GM19395 (cell line): ENCODE measurements around the gene NAA15.
"Not testable (repeated sequence)": the region's sequence is repeated elsewhere in the genome, so short reads cannot be mapped to it uniquely, and the experiment has no call there.

Source experiments
- ATAC-seq: cut with Tn5 transposase; IDR thresholded peaks from one replicate; pipeline ENCODE4 v1.9.1; 2021; ENCODE audit warnings: mild to moderate bottlenecking, moderate library complexity; ENCODE audit not compliant: unreplicated experiment

Gene NAA15

DNA sequence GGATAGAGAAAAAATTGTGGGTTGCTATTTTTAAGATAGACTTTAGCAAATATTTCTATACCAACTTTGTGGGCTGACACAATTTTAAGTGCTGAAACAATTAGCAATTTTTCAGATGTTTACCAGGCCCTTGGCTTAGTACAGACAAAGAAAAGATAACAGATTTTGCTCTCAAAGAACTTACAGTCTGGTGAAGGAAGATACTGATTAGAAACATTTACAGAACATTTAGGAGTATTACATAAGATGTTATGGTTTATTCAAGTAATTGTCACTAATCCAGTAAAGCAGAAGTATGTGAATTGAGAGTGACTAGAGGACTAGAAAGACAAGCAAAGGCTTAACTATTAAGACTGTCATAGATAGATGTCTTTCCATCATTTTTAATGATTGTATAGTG, 36.3 kb downstream of the NAA15 start:
- ATAC-seq = no peak

DNA sequence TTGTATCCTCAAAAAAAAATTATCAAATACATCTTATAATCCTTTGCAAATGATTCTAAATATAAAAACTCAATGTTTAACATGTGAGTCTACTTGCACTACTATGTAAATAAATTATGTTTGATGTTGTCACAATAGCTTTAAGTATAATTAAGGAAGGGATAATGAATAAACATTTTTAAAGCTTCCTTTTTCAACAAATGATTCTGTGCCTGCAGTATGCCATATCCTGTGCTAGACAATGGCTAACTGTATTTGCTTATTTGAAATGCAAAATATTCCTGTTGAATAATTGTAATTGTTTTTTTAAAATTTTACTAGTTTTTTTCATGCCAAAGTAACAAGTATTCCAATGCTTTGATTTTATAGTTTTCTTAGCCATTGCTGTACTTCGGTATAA, 60.0 kb downstream of the NAA15 start:
- ATAC-seq = no peak

DNA sequence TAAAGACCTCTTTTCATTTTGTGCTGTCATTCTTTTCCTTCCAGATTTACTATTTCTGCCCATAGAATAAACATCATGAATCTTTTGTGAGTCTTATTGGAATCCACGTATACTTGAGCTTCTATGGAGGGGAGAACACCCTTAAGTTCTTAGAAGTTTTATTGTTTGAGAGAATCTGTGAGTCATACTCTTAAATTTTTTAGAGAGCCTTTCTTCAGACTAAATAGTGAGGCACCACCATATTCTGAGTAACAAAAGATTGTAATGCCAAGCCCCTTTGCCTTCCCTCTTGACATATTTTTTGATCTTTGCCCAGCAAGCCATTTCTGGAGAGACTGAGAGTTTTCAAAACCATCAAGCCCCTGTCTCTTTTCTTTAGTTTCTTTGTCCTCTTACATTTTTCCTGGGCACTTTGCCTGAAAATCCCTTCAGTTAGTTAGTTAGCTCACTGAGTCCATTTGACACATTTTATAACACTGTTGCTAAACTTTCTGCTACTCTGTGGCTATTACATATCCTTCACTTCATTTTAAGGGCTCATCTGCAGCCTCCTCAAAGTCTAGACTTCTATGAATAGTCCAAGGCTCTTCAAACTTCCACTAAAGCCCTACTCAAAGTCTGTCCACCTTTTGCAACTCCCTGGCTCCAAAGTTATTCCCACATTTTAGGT, 66.3 kb downstream of the NAA15 start:
- ATAC-seq = no peak

DNA sequence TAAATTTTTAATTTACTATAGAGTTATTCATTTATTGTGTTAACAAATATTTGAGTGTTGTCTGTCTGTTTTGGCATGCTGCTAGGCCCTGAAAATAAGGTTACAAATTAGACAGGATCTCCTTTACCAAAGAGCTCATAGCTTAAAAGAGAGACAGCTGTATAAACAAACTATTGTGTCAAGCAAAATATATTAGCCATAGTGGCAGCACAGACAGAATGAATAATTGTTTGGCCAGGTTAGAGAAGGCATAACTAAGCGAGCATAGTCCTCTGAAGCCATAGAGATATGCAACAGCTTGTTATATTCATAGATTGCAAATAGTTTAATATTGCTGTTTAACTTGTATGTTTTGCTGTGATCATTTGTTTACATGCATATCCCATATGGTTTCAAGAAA, 67.7 kb downstream of the NAA15 start:
- no peak for ATAC-seq

DNA sequence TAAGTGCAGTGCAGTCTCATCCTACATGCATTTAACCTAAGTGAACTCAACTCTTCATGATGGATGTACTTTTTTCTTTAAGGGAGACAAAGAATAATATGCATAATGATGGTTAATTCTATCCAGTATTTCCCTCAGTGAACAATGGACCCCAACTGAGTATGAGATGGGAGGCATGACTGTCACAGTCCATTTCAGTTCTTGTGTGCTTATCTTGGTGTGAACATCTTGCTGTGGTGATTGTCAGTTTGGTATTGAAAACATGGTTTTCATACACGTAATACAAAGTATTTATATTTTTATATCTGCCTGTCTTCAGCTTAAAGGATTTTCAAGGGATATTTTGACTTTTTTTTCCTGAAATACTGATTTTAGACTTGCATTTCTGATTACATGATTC, 72.9 kb downstream of the NAA15 start:
- ATAC-seq = no peak

DNA sequence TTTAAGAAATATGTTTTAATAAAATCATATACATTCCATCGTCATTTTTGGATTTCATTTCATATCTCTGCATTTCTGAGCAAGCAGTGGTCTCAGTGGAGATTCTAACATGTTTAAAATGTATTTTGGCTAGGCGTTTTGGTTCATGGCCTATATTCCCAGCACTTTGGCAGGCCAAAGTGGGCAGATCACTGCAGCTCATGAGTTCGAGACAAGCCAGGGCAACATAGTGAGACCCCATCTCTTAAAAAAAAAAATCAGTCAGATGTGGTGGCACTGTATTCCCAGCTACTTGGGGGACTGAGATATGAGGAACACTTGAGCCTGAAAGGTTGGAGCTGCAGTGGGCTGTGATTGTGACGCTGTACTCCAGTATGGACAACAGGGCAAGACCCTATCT, 85.1 kb downstream of the NAA15 start:
- ATAC-seq = no peak

DNA sequence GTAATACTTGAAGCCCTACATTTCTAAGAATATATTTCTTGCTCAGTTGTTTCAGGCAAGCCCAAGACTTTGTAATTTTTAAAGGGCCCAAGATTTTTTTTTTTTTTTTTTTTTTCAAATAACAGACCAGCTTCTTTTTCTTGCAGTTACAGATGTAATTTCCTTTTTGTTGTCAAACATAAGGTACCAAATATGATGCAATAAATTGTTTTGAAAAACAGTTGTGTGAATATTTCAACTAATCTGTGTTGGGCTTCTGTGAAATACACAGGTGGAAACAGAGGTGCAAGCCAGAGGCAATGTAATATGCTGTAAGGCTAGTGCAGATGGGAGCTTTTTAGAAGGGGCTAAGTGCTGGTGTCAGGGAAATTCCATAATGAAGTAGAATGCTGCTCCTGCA, 87.8 kb downstream of the NAA15 start:
- no peak for ATAC-seq

DNA sequence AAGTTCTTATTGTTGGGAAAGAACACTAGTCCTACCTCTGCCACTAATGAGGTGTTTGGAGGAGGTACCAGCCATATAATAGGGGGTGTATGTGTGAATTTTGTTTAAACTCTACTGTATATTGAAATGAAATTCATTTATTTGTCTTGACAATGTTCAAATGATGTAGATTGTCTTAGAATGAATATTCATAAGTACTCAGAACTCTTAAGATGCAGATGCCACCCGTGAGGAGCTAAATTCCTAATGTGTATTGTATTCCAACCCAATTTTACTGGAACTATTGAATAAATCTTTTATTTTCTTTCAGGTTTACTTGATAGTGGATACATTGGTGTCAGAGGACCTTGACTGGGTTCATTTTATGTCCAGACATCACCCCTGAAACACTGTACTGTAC, 88.7 kb downstream of the NAA15 start:
- ATAC-seq = no peak

DNA sequence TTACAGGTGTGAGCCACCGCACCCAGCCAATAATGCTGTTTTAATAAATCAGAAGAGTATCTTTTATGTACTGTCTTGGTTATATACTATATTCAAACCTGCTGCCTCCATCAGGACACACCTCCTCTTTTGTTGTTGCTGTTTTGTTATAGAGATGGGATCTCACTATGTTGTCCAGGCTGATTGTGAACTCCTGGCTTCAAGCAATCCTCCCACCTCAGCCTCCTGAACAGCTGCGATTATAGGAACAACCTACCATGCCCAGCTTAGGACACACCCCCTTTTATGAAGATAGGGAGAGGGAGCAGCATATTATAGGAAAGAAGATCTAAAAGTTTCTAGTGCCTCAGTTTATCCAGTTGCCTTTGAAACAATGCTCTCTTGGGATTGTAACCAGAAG, 90.4 kb downstream of the NAA15 start:
- no peak for ATAC-seq

DNA sequence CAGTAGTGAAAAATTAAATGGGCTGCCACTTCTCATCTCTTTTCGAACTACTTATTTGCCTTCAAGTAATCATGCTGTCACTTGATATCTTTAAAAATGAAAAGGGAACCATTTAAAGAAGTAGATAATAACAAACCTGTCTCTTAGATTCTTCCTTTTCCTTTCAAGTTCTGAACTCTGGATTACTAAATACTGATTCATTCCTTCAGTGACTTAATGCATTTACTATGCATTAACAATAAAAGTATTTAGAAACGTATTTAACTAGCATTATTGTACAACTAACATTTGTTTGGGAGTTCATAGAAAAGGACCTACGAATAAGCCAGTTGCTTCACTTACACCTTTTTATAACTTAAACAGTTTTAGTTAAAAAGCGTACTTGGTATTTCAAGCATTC, 91.5 kb downstream of the NAA15 start:
- ATAC-seq = no peak

DNA sequence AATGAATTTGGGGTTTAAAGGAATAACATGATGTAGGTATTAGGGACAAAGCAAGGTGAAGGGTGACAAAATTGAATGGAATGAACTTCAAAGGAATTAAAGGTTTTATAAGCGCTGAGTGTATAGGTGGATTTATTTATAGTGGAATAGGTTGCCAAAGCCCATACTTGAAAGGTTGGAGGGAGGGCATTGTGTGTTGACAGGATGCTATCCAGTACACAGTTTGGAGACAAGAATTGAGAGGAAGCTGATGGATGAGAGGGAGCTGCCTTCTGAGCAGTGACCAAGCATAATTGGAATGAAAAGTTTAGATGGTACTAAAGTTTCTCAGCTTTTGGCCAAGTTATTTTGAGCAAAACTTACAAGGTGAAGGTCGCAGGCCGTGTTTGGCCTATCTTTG, 100.1 kb downstream of the NAA15 start:
- ATAC-seq = no peak

DNA sequence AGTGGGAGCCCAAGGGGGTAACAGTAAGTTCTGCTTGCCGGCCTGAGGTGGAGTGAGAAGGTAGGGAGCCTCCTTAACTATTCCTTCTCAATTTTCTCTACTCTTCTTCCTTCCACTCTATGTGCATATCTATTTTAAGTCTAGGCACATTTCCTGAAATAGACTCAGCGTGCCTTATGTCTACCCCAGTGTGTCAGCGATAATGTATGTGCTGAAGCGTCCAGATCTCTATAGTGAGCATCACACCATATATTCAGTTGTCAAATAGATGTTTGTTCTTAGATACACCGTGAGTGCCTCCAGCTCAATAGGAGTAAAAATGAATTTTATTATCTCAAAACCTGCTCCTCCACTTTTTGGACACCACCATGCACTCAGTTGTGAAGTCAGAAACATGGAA, 101.1 kb downstream of the NAA15 start:
- no peak for ATAC-seq

DNA sequence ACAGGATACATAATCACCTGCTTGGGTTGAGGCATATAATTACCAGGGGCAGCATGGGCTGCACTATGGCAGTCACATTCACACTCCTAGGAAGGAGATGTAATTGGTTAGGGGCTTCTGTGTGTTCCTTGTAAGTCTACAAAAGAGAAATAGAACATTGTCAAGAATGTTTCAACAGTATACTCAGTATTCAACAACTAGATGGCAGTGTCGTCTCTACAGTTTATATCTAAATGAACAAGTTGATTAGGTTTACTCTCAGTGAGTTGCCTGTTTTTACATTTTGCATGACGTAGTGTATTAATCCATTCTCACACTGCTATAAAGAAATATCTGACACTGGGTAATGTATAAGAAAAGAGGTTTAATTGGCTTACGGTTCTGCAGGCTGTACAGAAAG, 102.2 kb downstream of the NAA15 start:
- no peak for ATAC-seq

DNA sequence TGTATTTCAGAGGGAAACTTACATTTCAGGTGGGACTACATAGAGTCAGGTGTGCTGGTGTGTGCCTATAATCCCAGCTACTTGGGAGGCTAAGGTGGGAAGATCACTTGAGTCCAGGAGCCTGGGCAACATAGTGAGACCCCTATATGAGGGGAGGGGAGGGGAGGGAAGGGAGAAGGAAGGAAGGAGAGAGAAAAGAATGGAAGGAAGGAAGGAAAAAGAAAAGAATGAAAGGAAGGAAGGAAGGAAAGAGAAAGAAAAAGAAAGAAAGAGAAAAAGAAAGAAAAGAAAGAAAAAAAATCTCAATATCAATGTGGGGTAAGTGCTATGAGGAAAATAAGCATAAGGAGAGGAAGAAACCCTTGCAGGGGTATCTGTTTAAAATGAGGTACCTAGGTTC, 109.0 kb downstream of the NAA15 start:
- no peak for ATAC-seq

DNA sequence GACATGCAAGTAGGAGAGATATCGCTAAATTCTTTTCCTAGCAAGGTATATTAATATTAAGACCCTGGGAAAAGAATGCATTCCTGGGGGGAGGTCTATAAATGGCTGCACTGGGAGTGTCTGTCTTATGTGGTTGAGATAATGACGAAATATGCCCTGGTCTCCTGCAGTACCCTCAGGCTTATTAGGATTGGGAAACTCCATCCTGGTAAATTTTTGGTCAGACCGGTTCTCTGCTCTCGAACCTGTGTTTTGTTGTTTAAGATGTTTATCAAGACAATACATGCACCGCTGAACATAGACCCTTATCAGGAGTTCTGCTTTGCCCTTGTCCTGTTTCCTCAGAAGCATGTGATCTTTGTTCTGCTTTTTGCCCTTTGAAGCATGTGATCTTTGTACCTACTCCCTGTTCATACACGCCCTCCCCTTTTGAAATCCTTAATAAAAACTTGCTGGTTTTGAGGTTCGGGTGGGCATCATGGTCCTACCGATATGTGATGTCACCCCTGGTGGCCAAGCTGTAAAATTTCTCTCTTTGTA, 113.4 kb downstream of the NAA15 start:
- not testable (repeated sequence) for ATAC-seq

DNA sequence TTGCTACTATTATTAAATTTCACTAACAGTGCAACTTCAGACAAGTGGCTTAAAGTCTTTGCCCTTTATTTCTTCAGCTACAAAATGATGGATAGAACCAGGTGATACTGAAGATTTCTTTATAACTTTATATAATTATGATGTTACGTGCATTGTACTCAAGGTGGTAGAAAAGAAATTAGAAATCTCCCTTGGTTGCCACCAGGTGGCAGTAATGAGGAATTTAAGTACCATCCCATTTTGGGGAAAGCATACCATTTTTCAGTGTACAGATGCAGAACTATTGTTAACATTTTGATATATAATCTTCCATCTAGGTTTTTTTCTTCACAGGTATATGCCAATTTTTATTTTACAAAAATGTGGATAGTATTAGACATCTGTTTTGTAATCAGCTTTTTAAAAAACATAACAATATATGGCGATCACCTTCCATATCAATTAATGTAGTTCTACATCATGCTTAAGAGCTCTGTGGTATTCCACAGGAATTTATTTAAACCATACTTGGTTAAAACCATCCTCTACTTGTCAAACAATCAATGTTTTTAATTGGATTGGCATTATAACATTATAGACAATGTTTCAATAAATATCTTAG, 114.9 kb downstream of the NAA15 start:
- ATAC-seq = no peak

DNA sequence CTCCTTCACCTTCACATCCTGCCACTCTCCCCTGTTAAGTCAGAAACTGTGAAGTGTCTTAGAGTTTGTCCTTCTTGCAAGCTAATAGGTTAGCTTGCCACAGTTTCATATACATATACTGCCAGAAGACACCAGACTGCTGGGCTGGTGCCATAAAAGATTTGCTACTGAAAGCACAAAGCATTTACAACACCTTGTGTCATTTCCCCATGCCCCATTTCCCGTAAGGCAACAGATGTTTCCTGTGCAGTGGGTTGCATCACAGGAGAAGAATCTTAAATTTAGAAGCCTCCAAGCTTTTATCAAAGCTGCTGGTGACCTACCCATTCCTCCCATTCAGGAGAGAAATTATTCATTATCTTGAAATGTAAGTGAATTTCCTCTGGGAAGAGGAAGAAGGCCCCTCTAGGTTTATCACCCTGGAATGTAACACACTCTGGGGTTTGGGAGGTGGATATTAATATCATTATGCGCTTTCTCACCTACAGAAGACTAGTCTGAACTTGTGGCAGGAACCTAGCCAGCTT, 118.1 kb downstream of the NAA15 start:
- peak; percentile 86 for ATAC-seq

DNA sequence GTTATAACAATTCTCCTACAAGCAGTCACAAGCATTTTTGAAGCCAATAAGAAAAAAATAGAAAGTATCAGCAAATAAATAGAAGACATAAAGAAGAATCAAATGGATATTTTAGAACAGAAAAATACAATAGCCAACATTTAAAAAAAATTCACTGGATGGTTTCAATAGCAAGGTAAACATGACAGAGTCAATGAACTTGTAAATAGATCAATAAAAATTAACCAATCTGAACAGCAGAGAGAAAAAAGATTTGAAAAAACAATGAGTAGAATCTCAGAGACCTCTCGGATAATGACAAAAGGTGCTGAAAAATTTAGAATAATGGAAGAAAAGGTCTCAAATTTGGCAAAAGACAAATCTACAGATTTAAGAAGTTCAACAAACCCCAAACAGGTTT, 119.3 kb downstream of the NAA15 start:
- ATAC-seq = no peak

DNA sequence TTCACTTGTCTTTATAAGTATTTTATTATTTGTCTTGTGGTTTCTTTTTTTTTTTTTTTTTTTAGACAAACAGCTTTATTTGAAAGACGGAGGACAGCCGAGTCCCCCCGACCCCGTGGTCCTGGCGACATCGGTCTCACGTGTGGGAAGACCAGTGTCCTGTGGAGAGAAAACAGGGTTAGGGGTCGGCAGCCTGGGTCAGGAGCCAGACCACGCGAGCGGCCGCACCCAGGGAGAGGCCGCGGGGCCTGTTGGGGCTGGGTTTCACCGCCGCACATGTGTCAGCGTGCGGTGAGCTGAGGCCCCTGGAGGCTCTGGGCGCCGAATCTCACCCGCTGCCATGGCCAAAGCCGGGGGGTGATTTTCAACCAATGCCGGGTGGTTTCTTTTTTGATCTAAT, 134.8 kb downstream of the NAA15 start:
- ATAC-seq = no peak

DNA sequence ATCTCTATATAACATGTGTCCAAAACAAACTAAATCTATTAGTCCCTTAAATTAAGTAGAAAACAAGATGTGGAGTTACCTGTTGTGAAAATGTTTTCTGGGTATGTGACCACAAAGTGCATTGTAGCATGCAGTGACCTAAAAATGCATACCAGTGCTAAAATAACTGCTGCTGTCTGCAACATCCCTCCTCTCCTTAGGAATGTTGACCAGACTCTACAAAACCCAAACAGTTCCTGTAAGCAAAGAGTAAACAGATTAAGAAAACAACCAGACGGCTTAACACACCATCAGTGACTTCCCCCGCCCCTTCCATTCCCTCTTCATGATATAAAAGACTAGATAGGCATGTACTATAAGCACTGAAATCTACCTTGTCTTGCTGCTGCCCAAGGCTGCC, 136.8 kb downstream of the NAA15 start:
- ATAC-seq = no peak

DNA sequence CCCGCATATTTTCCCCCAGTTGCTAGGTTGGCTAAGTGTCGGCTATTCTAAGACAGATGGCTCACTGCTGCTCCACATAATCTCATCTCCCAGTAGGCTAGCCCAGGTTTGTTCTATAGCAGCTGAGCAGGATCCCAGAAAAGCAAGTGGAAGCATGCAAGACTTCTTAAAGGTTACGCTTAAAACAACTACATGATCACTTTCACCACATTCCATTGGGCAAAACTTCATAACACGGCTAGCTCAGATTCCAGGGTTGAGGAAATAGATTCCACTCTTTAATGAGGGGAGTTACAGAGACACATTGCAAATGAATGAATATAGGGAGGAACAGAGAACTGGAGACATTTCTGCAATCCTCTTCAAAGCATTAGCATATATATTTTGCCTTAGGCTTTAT, 139.7 kb downstream of the NAA15 start:
- no peak for ATAC-seq

DNA sequence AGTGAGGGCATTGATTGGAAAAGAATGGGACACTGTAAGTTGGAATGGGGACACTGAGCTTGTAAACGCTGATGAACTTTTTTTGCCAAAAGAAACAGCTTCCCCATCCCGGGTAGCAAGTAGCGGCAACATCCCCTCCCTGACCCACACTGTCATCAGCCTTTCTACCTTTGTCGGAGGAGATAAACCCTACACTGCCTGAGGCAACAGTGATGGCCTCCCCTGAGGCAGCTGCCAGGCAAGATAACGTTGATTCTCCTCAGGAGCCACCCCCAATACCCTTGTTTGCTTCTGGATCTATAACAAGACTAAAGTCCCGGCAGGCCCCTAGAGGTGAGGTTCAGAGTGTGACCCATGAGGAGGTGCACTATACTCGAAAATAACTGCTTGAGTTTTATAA, 142.4 kb downstream of the NAA15 start:
- ATAC-seq = no peak

DNA sequence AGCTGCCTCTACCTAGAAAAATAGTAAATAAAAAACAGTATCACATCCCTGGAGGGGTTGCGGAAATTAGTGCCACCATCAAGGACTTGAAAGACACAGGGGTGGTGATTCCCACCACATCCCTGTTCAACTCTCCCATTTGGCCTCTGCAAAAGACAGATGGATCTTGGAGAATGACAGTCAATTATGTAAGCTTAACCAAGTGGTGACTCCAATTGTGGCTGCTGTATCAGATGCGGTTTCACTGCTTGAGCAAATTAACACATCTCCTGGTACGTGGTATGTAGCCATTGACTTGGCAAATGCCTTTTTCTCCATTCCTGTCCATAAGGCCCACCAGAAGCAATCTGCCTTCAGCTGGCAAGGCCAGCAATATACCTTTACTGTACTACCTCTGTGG, 143.6 kb downstream of the NAA15 start:
- ATAC-seq = not testable (repeated sequence)
